Inflammatory macrophage treated with lipopolysaccharide for 1 hour (primary cell): ENCODE results near the gene CELSR1.
A peak's percentile ranks its signal among the peaks of the same experiment; 100 is the strongest.

Experiments used
- DNase-seq, 2 donors: peaks; one replicate each; pipeline ENCODE4 v3.0.0-alpha.2; 2020 to 2022

CELSR1 gene, protein sequence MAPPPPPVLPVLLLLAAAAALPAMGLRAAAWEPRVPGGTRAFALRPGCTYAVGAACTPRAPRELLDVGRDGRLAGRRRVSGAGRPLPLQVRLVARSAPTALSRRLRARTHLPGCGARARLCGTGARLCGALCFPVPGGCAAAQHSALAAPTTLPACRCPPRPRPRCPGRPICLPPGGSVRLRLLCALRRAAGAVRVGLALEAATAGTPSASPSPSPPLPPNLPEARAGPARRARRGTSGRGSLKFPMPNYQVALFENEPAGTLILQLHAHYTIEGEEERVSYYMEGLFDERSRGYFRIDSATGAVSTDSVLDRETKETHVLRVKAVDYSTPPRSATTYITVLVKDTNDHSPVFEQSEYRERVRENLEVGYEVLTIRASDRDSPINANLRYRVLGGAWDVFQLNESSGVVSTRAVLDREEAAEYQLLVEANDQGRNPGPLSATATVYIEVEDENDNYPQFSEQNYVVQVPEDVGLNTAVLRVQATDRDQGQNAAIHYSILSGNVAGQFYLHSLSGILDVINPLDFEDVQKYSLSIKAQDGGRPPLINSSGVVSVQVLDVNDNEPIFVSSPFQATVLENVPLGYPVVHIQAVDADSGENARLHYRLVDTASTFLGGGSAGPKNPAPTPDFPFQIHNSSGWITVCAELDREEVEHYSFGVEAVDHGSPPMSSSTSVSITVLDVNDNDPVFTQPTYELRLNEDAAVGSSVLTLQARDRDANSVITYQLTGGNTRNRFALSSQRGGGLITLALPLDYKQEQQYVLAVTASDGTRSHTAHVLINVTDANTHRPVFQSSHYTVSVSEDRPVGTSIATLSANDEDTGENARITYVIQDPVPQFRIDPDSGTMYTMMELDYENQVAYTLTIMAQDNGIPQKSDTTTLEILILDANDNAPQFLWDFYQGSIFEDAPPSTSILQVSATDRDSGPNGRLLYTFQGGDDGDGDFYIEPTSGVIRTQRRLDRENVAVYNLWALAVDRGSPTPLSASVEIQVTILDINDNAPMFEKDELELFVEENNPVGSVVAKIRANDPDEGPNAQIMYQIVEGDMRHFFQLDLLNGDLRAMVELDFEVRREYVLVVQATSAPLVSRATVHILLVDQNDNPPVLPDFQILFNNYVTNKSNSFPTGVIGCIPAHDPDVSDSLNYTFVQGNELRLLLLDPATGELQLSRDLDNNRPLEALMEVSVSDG (N-terminal part only)

DNA sequence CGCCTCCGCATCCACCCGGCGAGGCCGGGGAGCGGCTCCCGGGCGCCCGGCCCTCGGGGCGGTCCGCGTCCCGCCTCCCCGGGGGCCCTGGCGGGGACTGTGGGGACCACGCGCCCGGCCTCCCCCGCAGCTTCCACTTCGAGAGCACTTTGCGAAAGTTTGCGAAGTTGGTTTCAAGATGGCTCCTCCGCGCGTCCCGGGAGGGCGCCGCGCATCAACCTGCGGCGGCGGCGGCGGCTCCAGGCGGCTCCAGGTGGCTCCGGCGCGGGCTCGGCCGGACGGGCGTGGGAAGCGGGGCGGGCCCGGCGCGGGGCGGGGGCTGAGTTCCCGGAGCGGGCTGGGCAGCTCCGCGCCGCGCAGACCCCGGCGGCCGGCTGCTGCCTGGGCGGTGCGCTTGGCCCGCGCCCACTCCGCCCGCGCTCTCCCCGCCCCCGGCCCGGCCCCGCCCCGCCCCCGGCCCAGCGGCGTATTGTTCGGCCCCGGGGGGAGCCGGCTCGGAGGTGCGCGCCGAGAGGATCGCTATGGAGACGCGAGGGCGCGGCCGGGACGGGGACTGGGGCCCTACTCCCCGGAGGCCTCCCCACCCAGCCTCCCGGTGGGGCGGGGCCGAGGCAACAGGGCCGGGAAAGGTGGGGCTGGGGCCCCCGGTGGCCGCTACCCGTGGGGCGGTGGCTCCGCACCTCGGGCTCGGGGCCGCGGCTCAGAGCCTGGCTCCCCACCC lies at the start of gene CELSR1:
CELSR1 (minus strand) TSS at position 396 of the 721 bp plus-strand sequence. CDS start 450 bp downstream, outside the sequence.
- DNase-seq = peak; percentile 51 to 67

DNA sequence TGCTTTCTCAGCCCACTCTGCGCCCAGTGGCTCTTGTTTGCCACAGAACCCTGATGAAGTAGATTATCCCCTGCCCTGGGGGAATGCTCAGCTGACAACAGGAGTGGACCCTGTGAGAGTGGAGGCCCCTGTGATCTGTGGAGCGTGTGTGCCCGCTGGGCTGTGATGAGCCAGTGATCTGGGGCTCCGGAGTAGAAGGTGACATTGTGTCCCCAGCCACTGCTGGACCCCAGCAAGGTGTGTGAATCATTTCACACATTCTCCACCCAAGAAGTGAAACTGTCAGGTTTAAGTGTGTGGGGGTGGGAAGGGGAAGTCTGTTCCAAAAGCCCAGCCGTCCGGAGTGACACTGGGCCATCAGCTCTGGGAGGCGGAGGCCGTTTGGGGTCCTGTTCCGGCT lies 49.6 kb upstream of the CELSR1 start:
- DNase-seq = no peak

DNA sequence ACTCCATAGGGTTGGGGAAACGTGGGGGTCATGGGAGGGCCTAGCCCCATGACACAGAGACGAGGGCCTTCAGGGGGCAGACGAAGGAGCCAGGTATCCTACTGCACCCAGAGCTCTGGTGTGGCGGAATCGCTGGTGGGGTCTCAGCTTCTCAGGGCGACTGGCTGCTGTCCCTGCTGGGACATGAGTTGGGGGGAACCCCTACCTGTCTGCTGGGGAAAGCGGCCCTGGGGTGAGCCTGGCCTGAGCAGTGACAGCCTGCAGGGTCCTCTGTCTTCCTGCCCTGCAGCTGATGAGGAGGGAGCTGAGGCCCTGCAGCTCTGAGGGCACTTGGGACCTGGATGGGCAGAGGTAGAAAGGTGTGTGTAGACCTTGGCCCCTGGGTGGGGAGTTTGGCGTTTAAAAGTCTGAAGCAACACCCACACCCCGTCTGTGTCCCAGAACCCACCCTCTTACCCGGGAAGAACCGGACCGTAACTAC lies 49.2 kb upstream of the CELSR1 start:
- no peak for DNase-seq

- DNase-seq = no peak
These were observed 48.7 kb upstream of the CELSR1 start for GRCh38 chr22:46586123-46586519.

GRCh38 chr22:46585340-46586122 lies 48.1 kb upstream of the CELSR1 start:
- DNase-seq = no peak

GRCh38 chr22:46584081-46584921 lies 46.9 kb upstream of the CELSR1 start:
- no peak for DNase-seq

DNA sequence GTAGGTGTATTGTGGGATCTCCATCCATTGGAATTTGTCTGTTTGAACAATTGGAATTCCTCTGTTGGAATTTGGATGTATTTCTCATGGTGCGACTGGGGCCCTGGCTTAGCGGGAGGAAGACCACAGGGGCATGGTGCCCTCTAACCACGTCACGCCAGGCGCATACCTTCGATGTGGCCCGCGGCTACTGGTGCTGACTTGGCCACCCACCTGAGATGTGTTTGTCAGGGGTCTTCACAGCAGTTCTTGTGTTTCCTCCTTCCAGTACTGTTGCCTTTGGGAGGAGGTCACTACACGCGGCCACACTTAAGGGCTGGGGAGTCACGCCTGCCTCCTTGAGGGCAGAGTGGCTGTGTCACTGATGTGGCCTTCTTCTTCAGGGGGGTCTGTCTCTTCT lies 46.2 kb upstream of the CELSR1 start:
- no peak for DNase-seq

GRCh38 chr22:46582281-46582933 lies 45.0 kb upstream of the CELSR1 start:
- DNase-seq = no peak

- no peak for DNase-seq
These were observed 44.3 kb upstream of the CELSR1 start for GRCh38 chr22:46581538-46582244.

- DNase-seq = no peak
These were observed 43.6 kb upstream of the CELSR1 start for GRCh38 chr22:46580940-46581537.

DNA sequence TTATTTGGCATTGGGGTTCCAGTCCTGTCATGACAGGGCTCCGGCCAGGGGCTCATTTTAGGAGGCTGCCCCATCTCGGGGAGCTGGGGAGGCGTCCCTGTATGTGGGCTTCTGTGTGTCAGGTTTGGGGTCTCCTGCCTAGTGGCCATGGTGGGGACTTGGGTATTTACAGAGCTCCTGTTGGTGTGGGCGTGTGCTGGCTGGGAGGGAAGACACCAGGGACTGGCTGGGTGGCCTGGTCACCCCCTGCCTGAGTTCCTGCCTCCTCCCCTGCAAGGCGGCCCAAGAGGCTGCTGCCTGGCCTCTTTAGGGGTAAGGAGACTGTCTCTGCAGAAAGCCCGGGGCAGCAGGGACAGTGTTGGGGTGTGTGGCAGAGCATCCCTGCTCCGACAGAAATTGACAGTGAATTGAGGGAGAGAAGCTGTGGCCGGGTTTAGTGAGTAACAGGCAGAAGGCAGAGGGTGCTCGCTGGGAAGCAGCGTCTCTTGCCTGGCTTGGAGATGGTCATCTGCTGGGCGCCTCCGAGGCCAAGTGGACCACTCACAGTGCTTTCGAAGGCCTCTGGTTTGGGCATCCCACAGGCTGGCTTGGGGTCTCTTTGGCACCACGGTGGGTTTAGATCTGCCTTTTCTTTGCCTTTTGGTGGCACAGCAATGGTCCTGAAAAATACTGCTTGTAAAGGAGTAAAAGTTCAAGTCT lies 42.5 kb upstream of the CELSR1 start:
- DNase-seq = no peak

- DNase-seq = no peak
These were observed 41.6 kb upstream of the CELSR1 start for GRCh38 chr22:46578824-46579561.

- DNase-seq = no peak
These were observed 40.9 kb upstream of the CELSR1 start for GRCh38 chr22:46578251-46578823.

DNA sequence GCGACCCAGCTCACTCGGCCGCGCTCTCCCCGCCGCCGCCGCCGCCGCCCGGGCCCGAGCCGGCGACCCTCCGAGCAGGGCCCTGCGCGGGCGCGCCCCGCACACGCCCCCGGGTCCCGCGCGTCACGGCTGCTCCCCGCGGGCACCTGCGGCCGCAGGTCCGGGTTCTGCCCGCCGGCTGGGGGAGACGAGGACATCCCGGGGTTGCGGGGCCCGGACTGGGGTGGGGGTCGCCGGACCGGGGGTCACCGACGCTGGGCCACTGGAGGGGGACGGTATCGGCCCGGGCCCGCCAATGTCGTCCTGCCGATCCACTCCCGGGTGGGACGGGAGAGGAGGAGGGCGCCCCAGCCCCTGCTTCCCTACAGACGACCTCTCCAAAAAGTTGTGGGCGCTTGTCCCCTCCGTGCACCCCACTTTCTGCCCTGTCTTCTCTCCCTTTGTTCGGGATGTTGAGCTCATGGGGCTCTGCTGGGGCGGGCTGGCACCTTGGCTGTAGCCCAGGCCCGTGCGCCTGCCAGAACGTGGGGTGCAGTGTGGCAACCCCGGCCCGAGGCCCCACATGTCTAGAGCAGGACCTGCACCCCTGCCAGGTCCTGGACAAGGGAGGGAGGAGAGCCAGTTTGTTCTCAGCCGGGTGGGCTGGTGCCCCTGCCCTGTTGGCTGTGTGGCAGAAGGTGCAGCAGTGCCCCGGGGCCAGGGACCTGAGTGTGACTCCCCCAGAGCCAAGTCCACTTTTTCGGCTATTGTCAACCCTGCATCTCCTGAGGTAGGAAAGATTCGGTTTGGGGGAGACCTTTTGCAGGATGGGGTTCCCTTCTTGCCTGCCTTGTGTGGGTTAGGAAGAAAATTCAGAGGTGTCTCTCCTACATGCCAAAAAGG lies 40.2 kb upstream of the CELSR1 start:
- DNase-seq = no peak

DNA sequence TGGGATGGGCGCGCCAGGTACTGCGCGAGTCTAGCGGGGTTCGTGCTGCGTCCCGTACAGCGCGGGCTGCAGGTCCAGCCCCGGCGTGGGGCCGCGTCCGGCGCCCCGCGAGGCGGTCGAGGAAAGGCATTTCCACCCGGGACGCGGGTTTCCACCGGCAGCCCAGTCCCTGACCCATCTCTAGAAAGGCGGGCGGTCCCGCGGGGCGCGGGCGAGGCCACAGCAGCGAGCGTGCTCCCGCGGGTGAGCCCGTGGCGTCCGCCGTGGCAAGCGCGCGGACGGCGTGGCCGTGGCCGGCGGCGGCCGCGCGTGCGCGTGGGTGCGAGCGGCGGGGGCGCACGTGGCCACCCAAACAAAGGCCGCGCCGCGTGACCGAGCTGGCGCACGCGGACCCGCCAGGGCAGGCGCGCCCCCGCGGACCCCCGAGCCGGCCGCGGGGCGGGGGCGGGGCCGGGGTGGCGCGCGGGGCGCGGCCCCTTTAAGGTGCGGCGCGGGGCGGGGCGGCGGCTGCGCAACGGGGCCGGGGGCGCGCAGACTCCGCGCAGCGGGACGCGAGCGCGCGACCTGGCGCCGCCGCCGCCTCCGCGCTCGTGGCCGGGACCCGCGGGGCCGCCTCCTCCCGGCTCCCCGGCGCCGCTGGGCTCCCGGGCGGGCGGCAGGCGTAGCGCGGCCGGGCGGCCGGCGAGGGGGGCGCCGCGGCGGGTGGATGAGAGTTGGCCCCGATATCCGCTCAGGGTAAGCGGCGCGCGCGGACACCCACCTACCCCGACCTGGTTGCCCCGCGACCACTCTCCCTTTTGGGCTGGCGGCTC lies 39.3 kb upstream of the CELSR1 start:
- peak in 1 of 2 donors; percentile 43 for DNase-seq
